Measurements from ENCODE around the gene FOXD4L6.
"Not testable (repeated sequence)": the region's sequence is repeated elsewhere in the genome, so short reads cannot be mapped to it uniquely, and the experiment has no call there.

- TF ChIP-seq CTCF (conservative IDR thresholded peaks at IDR 0.05; ENCODE audit: low read length); EZH2phosphoT487 (IDR thresholded peaks at IDR 0.05; ENCODE audit: borderline replicate concordance, low read depth, low read length): not testable (repeated sequence)
Measured at GRCh38 chr9:41126746-41127446, 1.6 kb downstream of the FOXD4L6 start.
